Vagina (tissue), 2 donors: ENCODE results near the gene RALGAPA1.

Experiments used
- CTCF ChIP-seq, 3 experiments: fragments of 450-650 bp in 2 of 3; fragments of 200-600 bp in 1 of 3; sonication (generic) in 1 of 3; IDR thresholded peaks; one replicate each; pipeline ENCODE4 v1.5.1; 2017 to 2019; ENCODE audit warnings: antibody characterized with exemption in 3 of 3, mild to moderate bottlenecking in 2 of 3, moderate library complexity in 2 of 3
- POLR2A ChIP-seq, 2 donors: fragments of 450-650 bp; IDR thresholded peaks; one replicate each; pipeline ENCODE4 v1.6.1; 2017; ENCODE audit warnings: antibody characterized with exemption in 2 of 2, mild to moderate bottlenecking in 2 of 2, moderate library complexity in 2 of 2
- POLR2AphosphoS5 ChIP-seq, 2 donors: sonication (generic); formaldehyde crosslinking; IDR thresholded peaks; one replicate each; pipeline ENCODE4 v1.9.0; 2017; ENCODE audit warnings: antibody characterized with exemption in 2 of 2, mild to moderate bottlenecking in 2 of 2, low read depth in 1 of 2; ENCODE audit not compliant: insufficient read depth in 1 of 2

- TF ChIP-seq CTCF (IDR thresholded peaks at IDR 0.05): no peak
- TF ChIP-seq POLR2A (IDR thresholded peaks at IDR 0.05): no peak
- TF ChIP-seq POLR2AphosphoS5 (IDR thresholded peaks at IDR 0.05; ENCODE audit: insufficient read depth in 1 of 2, low read depth in 1 of 2): no peak
Measured at GRCh38 chr14:35519986-35520385, 289.1 kb downstream of the RALGAPA1 start.
